ENCODE measurements around the gene PARP8.

GRCh38 chr5:50647726-50648125, 18.7 kb upstream of the PARP8 start:
- TF ChIP-seq, protein P1, sequence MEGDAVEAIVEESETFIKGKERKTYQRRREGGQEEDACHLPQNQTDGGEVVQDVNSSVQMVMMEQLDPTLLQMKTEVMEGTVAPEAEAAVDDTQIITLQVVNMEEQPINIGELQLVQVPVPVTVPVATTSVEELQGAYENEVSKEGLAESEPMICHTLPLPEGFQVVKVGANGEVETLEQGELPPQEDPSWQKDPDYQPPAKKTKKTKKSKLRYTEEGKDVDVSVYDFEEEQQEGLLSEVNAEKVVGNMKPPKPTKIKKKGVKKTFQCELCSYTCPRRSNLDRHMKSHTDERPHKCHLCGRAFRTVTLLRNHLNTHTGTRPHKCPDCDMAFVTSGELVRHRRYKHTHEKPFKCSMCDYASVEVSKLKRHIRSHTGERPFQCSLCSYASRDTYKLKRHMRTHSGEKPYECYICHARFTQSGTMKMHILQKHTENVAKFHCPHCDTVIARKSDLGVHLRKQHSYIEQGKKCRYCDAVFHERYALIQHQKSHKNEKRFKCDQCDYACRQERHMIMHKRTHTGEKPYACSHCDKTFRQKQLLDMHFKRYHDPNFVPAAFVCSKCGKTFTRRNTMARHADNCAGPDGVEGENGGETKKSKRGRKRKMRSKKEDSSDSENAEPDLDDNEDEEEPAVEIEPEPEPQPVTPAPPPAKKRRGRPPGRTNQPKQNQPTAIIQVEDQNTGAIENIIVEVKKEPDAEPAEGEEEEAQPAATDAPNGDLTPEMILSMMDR (IDR thresholded peaks at IDR 0.05 in 8 of 11, conservative IDR thresholded peaks at IDR 0.05 in 3 of 11), result no peak
- TF ChIP-seq POLR2A (IDR thresholded peaks at IDR 0.05) (no peak), POLR2AphosphoS5 (IDR thresholded peaks at IDR 0.05) (no peak)

Data from spleen (tissue), 7 donors.